PC-9 (cell line): Measurements from ENCODE around the gene GPX6.

Experiments
- CTCF ChIP-seq: fragments of 200-600 bp; sonication (generic); conservative IDR thresholded peaks from 2 replicates; pipeline ENCODE4 v1.6.1; 2017; ENCODE audit warnings: mixed run types, antibody characterized with exemption, mild to moderate bottlenecking, moderate library complexity
- EZH2 ChIP-seq: fragments of 200-600 bp; sonication (generic); IDR thresholded peaks from 2 replicates; pipeline ENCODE4 v1.8.0; 2017; ENCODE audit warnings: antibody characterized with exemption, low read depth

- TF ChIP-seq CTCF (no peak), EZH2 (no peak)
Observed at GRCh38 chr6:28501259-28501658, 14.3 kb downstream of the GPX6 start.
